Ishikawa (cell line): ENCODE measurements around the gene NRG3.

Experiments used
- CEBPB ChIP-seq: IDR thresholded peaks from 2 replicates; pipeline ENCODE4 v1.6.1; 2012
- CREB1 ChIP-seq: IDR thresholded peaks from 2 replicates; pipeline ENCODE4 v1.6.1; 2012; ENCODE audit warnings: low read depth
- EP300 ChIP-seq: IDR thresholded peaks from 2 replicates; pipeline ENCODE4 v1.6.1; 2012; ENCODE audit warnings: borderline replicate concordance
- FOXM1 ChIP-seq: IDR thresholded peaks from 2 replicates; pipeline ENCODE4 v1.6.1; 2012; ENCODE audit warnings: low read depth, borderline replicate concordance
- MAX ChIP-seq: IDR thresholded peaks from 2 replicates; pipeline ENCODE4 v1.6.1; 2012
- NFIC ChIP-seq: IDR thresholded peaks from 2 replicates; pipeline ENCODE4 v1.6.1; 2012
- RAD21 ChIP-seq: IDR thresholded peaks from 2 replicates; pipeline ENCODE4 v1.6.1; 2012; ENCODE audit warnings: low read depth
- REST ChIP-seq: IDR thresholded peaks from 2 replicates; pipeline ENCODE4 v1.6.1; 2012; ENCODE audit warnings: low read depth, mild to moderate bottlenecking
- TEAD4 ChIP-seq: IDR thresholded peaks from 2 replicates; pipeline ENCODE4 v1.6.1; 2012
- YY1 ChIP-seq: IDR thresholded peaks from 2 replicates; pipeline ENCODE4 v1.6.1; 2012; ENCODE audit warnings: low read depth
- TF ChIP-seq, protein P1 (sequence below): IDR thresholded peaks from 2 replicates; pipeline ENCODE4 v1.6.1; 2012

DNA sequence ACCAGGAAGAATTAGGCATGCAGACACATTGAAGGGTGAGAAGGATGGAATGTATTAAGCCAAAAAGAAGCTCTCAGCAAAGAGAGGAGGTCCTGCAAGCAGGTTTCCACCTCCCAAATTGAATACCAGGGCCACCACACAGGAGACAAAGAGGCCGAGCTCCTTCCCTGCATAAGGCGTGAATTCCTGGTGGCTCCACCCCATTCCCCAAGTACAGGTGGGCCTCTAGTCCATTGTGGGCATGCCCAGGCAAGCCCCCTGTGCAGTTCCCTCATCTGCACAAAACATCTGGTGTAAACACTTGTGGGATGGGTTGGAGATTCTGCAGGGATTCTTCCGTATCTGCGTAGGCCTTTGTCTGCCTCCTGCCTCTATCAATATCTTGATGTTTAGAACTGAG is 817.5 kb downstream of the NRG3 start:
- no peak for TF ChIP-seq FOXM1
- TF ChIP-seq, protein P1, sequence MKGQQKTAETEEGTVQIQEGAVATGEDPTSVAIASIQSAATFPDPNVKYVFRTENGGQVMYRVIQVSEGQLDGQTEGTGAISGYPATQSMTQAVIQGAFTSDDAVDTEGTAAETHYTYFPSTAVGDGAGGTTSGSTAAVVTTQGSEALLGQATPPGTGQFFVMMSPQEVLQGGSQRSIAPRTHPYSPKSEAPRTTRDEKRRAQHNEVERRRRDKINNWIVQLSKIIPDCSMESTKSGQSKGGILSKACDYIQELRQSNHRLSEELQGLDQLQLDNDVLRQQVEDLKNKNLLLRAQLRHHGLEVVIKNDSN, result no peak
- TF ChIP-seq RAD21, result no peak
- no peak for TF ChIP-seq MAX
- TF ChIP-seq EP300, result no peak
- TF ChIP-seq CEBPB, result no peak
- no peak for TF ChIP-seq REST
- no peak for TF ChIP-seq CREB1
- no peak for TF ChIP-seq TEAD4
- TF ChIP-seq YY1, result no peak
- TF ChIP-seq NFIC, result no peak
